Measurements from ENCODE around the gene KAZN.

The KAZN gene

GRCh38 chr1:14769486-14770274, 171.2 kb downstream of the KAZN start:
- DNase-seq (ENCODE audit: low spot score): no peak

GRCh38 chr1:14773396-14774025, 175.0 kb downstream of the KAZN start:
- no peak for DNase-seq (ENCODE audit: low spot score)

GRCh38 chr1:14774225-14774624, 175.7 kb downstream of the KAZN start:
- DNase-seq (ENCODE audit: low spot score): no peak

GRCh38 chr1:14774988-14775387, 176.5 kb downstream of the KAZN start:
- no peak for DNase-seq (ENCODE audit: low spot score)

GRCh38 chr1:14775434-14775833, 176.9 kb downstream of the KAZN start:
- DNase-seq (ENCODE audit: low spot score): no peak

- no peak for DNase-seq (ENCODE audit: low spot score)
Observed at GRCh38 chr1:14777516-14778506, 179.3 kb downstream of the KAZN start.

GRCh38 chr1:14778541-14778897, 180.0 kb downstream of the KAZN start:
- DNase-seq (ENCODE audit: low spot score): no peak

- DNase-seq (ENCODE audit: low spot score): peak; percentile 22
Observed at GRCh38 chr1:14778898-14779865, 180.7 kb downstream of the KAZN start.

GRCh38 chr1:14780271-14780670, 181.8 kb downstream of the KAZN start:
- DNase-seq (ENCODE audit: low spot score): no peak

GRCh38 chr1:14781811-14782210, 183.3 kb downstream of the KAZN start:
- no peak for DNase-seq (ENCODE audit: low spot score)

- DNase-seq (ENCODE audit: low spot score): no peak
Observed at GRCh38 chr1:14782741-14783591, 184.5 kb downstream of the KAZN start.

- DNase-seq (ENCODE audit: low spot score): no peak
Observed at GRCh38 chr1:14783592-14783886, 185.1 kb downstream of the KAZN start.

GRCh38 chr1:14784790-14785773, 186.6 kb downstream of the KAZN start:
- no peak for DNase-seq (ENCODE audit: low spot score)

- DNase-seq (ENCODE audit: low spot score): no peak
Observed at GRCh38 chr1:14786109-14786675, 187.7 kb downstream of the KAZN start.

GRCh38 chr1:14786681-14787080, 188.2 kb downstream of the KAZN start:
- no peak for DNase-seq (ENCODE audit: low spot score)

GRCh38 chr1:14787604-14788003, 189.1 kb downstream of the KAZN start:
- no peak for DNase-seq (ENCODE audit: low spot score)

- no peak for DNase-seq (ENCODE audit: low spot score)
Observed at GRCh38 chr1:14788080-14788479, 189.6 kb downstream of the KAZN start.

- DNase-seq (ENCODE audit: low spot score): no peak
Observed at GRCh38 chr1:14790982-14791381, 192.5 kb downstream of the KAZN start.

- no peak for DNase-seq (ENCODE audit: low spot score)
Observed at GRCh38 chr1:14791654-14792053, 193.2 kb downstream of the KAZN start.
